ENCODE results near the gene COL6A1. TPM values are rescaled to one million over a fixed set of nuclear protein-coding genes. Genes with fewer than 3 reads are reported as not detected.

Gene COL6A1
- total RNA-seq, 2 experiments from 2014 or later, result not detected

DNA sequence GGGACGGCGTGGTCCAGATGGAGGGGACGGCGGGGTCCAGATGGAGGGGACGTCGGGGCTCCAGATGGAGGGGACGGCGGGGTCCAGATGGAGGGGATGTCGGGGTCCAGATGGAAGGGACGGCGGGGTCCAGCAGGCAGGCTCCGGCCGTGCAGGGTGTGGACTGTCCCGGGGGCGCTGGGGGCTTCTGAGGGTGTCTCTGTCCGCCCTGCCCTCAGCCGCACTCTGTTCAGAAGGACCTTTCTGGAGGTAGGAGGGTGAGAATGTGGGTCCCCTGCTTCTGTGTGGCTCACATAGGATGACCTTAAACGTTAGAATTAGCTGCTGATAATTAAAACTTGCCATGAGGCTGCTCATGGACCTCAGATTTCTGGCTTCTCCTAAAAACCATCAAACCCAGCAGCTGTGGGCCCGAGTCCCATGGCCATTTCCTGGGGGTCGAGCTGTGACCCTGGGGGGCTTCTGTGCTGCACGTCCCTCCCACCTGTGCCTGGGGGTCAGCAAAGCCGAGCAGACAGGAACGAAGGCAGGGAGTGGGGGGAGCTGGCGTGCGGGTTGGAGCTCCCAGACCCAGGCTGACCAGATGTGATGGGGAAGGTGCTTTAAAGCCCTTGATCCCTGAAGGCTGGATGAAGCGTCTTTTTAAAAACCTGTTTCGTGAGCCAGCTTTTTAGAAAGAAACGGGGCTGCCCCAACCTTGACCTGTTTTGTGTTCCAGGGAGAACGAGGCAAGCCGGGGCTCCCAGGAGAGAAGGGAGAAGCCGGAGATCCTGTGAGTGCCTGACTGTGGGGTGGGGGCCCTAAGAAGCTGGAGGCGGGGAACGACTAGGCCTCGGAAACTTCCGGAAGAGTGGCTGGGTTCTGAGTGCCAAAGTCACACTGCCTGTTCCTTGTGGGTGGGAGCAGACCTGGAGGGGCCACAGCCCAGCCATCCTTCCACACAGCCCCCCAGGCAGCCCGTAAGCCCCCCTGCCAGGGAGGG, 7.1 kb downstream of the COL6A1 start:
- Histone ChIP-seq H3K9me2 (ENCODE audit: insufficient read depth, low read length) (no peaks in the 10 kb centered on the region), H4K20me1 (ENCODE audit: insufficient read depth, low read length) (no peaks in the 10 kb centered on the region), H3K27ac (ENCODE audit: low read depth, low read length, poor library complexity, severe bottlenecking) (no peak overlapping the region), H3K4me3 (ENCODE audit: low read depth, low read length, poor library complexity, severe bottlenecking) (no peak overlapping the region), H2AFZ (ENCODE audit: low read length) (no peak overlapping the region), H3K79me2 (ENCODE audit: insufficient read depth, low read depth, low read length) (no peaks in the 10 kb centered on the region), H3K9me3 (ENCODE audit: low read length) (no peaks in the 10 kb centered on the region), H3K4me1 (ENCODE audit: insufficient read depth, low read length, poor library complexity, severe bottlenecking) (no peaks in the 10 kb centered on the region), H3K36me3 (ENCODE audit: insufficient read depth, low read length) (no peaks in the 10 kb centered on the region), H3K4me2 (ENCODE audit: low read length) (no peak overlapping the region)
- no peak for DNase-seq (ENCODE audit: low spot score)
- CTCF ChIA-PET (ENCODE audit: unreplicated experiment), result no interaction called here
- BruUV-seq (replicated peaks), result no TSS peak
- POLR2A ChIA-PET, result no interaction called here
- TF ChIP-seq EZH2phosphoT487 (IDR thresholded peaks at IDR 0.05; ENCODE audit: borderline replicate concordance, low read depth, low read length) (no peak), CTCF (conservative IDR thresholded peaks at IDR 0.05; ENCODE audit: low read length) (no peak)
- intact Hi-C loops (cut with micrococcal nuclease; ENCODE audit: unreplicated experiment), result no loop called here

DNA sequence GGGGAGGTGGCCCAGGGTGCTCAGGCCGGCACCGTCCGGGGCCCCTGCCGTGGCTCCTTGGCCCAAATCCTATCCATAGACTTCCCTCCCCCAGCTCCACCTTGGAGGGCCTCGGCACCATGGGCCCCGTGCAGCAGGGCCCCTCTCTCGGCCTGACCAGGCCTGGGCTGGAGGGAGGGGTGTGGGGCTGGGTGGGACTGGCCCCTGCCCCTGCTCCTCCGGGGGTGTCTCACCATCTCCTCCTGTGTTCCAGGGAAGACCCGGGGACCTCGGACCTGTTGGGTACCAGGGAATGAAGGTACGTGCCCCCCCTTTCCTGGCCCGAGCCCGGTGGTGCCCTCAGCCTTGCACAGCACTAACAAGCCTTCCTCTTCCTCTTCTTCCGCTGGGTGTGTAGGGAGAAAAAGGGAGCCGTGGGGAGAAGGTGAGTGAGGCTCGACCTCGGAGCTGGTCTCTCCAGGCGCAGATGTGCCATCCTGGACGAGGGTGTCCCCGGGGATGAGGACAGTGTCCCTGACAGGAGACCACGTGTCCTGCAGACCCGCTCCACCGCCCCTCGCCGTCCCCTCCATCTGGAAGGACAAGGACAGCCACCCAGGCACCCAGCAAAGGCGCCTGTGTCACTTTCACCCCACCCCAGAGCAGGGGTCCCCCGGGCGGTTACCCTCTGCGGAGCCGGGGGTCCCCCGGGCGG, 7.9 kb downstream of the COL6A1 start:
- H3K9me3 ChIP-seq (ENCODE audit: low read length), result no peaks in the 10 kb centered on the region
- TF ChIP-seq CTCF (conservative IDR thresholded peaks at IDR 0.05; ENCODE audit: low read length), result no peak
- TF ChIP-seq EZH2phosphoT487 (IDR thresholded peaks at IDR 0.05; ENCODE audit: borderline replicate concordance, low read depth, low read length), result no peak
- H3K36me3 ChIP-seq (ENCODE audit: insufficient read depth, low read length), result no peaks in the 10 kb centered on the region
- H3K27ac ChIP-seq (ENCODE audit: low read depth, low read length, poor library complexity, severe bottlenecking), result no peak overlapping the region
- no TSS peak for BruUV-seq (replicated peaks)
- no peak for DNase-seq (ENCODE audit: low spot score)
- CTCF ChIA-PET (ENCODE audit: unreplicated experiment), result no interaction called here
- H3K4me2 ChIP-seq (ENCODE audit: low read length), result no peak overlapping the region
- H3K79me2 ChIP-seq (ENCODE audit: insufficient read depth, low read depth, low read length), result no peaks in the 10 kb centered on the region
- no peak overlapping the region for H3K4me3 ChIP-seq (ENCODE audit: low read depth, low read length, poor library complexity, severe bottlenecking)
- POLR2A ChIA-PET, result no interaction called here
- intact Hi-C loops (cut with micrococcal nuclease; ENCODE audit: unreplicated experiment), result no loop called here
- no peaks in the 10 kb centered on the region for H3K9me2 ChIP-seq (ENCODE audit: insufficient read depth, low read length)
- H3K4me1 ChIP-seq (ENCODE audit: insufficient read depth, low read length, poor library complexity, severe bottlenecking), result no peaks in the 10 kb centered on the region
- no peak overlapping the region for H2AFZ ChIP-seq (ENCODE audit: low read length)
- H4K20me1 ChIP-seq (ENCODE audit: insufficient read depth, low read length), result no peaks in the 10 kb centered on the region
